GM23338 (cell line): ENCODE measurements around the gene TMEM256. TPM values are rescaled to one million over a fixed set of nuclear protein-coding genes. Genes with fewer than 3 reads are reported as not detected.

Source experiments
- ATAC-seq: fragments of 200-7000 bp; cut with Tn5 transposase; 3 replicates; pipeline ENCODE4 v1.9.1; 2020
- DNase-seq: peaks from one replicate; pipeline ENCODE4 v3.0.0-alpha.2; 2015; ENCODE audit warnings: low spot score
- H2AFZ ChIP-seq: fragments of 200-600 bp; sonication (generic); 2 replicates; pipeline ENCODE4 v1.8.0; 2016; ENCODE audit warnings: antibody characterized with exemption, mild to moderate bottlenecking, moderate library complexity
- H3F3A ChIP-seq: fragments of 200-600 bp; sonication (generic); replicated peaks from 2 replicates; pipeline ENCODE4 v1.8.0; 2017; ENCODE audit warnings: antibody characterized with exemption, mixed run types, low read depth
- H3K27ac ChIP-seq: fragments of 200-600 bp; sonication (generic); 2 replicates; pipeline ENCODE4 v1.6.1; 2016; ENCODE audit warnings: low read depth
- H3K27me3 ChIP-seq: fragments of 200-600 bp; sonication (generic); 2 replicates; pipeline ENCODE4 v1.8.0; 2016; ENCODE audit warnings: mild to moderate bottlenecking, mixed run types, moderate library complexity; ENCODE audit not compliant: insufficient read depth
- H3K36me3 ChIP-seq: fragments of 200-600 bp; sonication (generic); 2 replicates; pipeline ENCODE4 v1.8.0; 2016; ENCODE audit warnings: mild to moderate bottlenecking; ENCODE audit not compliant: insufficient read depth
- H3K4me1 ChIP-seq: fragments of 200-600 bp; sonication (generic); 2 replicates; pipeline ENCODE4 v1.8.0; 2016; ENCODE audit warnings: mild to moderate bottlenecking, moderate library complexity; ENCODE audit not compliant: insufficient read depth
- H3K4me2 ChIP-seq: fragments of 200-600 bp; sonication (generic); 2 replicates; pipeline ENCODE4 v1.7.1; 2017; ENCODE audit warnings: mixed run types
- H3K4me3 ChIP-seq: fragments of 200-600 bp; sonication (generic); 2 replicates; pipeline ENCODE4 v1.6.1; 2016; ENCODE audit warnings: mixed run types
- H3K79me2 ChIP-seq: fragments of 200-600 bp; sonication (generic); replicated peaks from 2 replicates; pipeline ENCODE4 v1.8.0; 2017; ENCODE audit warnings: mild to moderate bottlenecking; ENCODE audit not compliant: insufficient read depth
- H3K9me2 ChIP-seq: fragments of 200-600 bp; sonication (generic); 2 replicates; pipeline ENCODE4 v1.8.0; 2017; ENCODE audit not compliant: insufficient read depth
- H4K20me1 ChIP-seq: fragments of 200-600 bp; sonication (generic); replicated peaks from 2 replicates; pipeline ENCODE4 v1.8.0; 2017; ENCODE audit warnings: mild to moderate bottlenecking; ENCODE audit not compliant: insufficient read depth
- H3K27ac Mint-ChIP-seq: 2 replicates; pipeline ENCODE4 v1.8.0; 2020; ENCODE audit warnings: inconsistent platforms, mild to moderate bottlenecking, moderate library complexity, mixed read lengths
- H3K27me3 Mint-ChIP-seq: 3 replicates; pipeline ENCODE4 v1.8.0; 2022; ENCODE audit warnings: low read depth, mild to moderate bottlenecking, moderate library complexity, mixed read lengths, inconsistent platforms; ENCODE audit not compliant: insufficient read depth, poor library complexity
- H3K36me3 Mint-ChIP-seq: 3 replicates; pipeline ENCODE4 v1.8.0; 2021; ENCODE audit warnings: low read depth, mild to moderate bottlenecking, inconsistent platforms, moderate library complexity, mixed read lengths
- H3K4me1 Mint-ChIP-seq: 3 replicates; pipeline ENCODE4 v1.8.0; 2020; ENCODE audit warnings: mild to moderate bottlenecking, inconsistent platforms, mixed read lengths
- H3K4me3 Mint-ChIP-seq: 3 replicates; pipeline ENCODE4 v1.8.0; 2021; ENCODE audit warnings: moderate library complexity, mild to moderate bottlenecking, inconsistent platforms, mixed read lengths
- H3K9me3 Mint-ChIP-seq: 3 replicates; pipeline ENCODE4 v1.8.0; 2020; ENCODE audit warnings: moderate library complexity, mild to moderate bottlenecking, inconsistent platforms, mixed read lengths
- CREB1 ChIP-seq: fragments of 250-450 bp; sonication (Bioruptor Pico); IDR thresholded peaks from 2 replicates; pipeline ENCODE4 v1.5.0; 2020; ENCODE audit warnings: low read depth, mild to moderate bottlenecking, moderate library complexity
- EZH2phosphoT487 ChIP-seq: fragments of 200-600 bp; sonication (generic); IDR thresholded peaks from one replicate; pipeline ENCODE4 v1.8.1; 2018; ENCODE audit warnings: antibody characterized with exemption; ENCODE audit not compliant: unreplicated experiment
- JUNB ChIP-seq: IDR thresholded peaks from one replicate; pipeline ENCODE4 v1.6.1; 2016; ENCODE audit warnings: antibody characterized with exemption; ENCODE audit not compliant: unreplicated experiment
- NANOG ChIP-seq: IDR thresholded peaks from 2 replicates; pipeline ENCODE4 v1.6.1; 2016; ENCODE audit warnings: antibody characterized with exemption, borderline replicate concordance
- POLR2AphosphoS5 ChIP-seq: IDR thresholded peaks from 2 replicates; pipeline ENCODE4 v1.6.1; 2016; ENCODE audit warnings: antibody characterized with exemption, low read depth
- STAT1 ChIP-seq: IDR thresholded peaks from one replicate; pipeline ENCODE4 v1.6.1; 2016; ENCODE audit warnings: antibody characterized with exemption; ENCODE audit not compliant: unreplicated experiment
- ZNF114 ChIP-seq: fragments of 250-450 bp; sonication (Bioruptor Pico); IDR thresholded peaks from 2 replicates; pipeline ENCODE4 v1.5.0; 2020; ENCODE audit warnings: mild to moderate bottlenecking, moderate library complexity
- ZNF331 ChIP-seq: fragments of 250-450 bp; sonication (Bioruptor Pico); IDR thresholded peaks from 2 replicates; pipeline ENCODE4 v1.5.0; 2020; ENCODE audit warnings: low read depth, mild to moderate bottlenecking, moderate library complexity
- polyA plus RNA-seq: library from polyadenylated mRNA; unstranded; fragments of >200 nt; fragmentation: Nextera tagmentation; extraction: Ambion mirVana; gene quantifications from 2 replicates; pipeline ENCODE4 v1.2.1, GENCODE V29; 2016
- total RNA-seq: library from RNA; depleted of rRNA; stranded (reverse); fragments of >200 nt; shearing (Covaris generic); gene quantifications from 2 replicates; pipeline ENCODE4 v1.2.3, GENCODE V29; 2014
- TF ChIP-seq, protein P1 (sequence below): IDR thresholded peaks from one replicate; pipeline ENCODE4 v1.6.1; 2018; ENCODE audit warnings: antibody characterized with exemption; ENCODE audit not compliant: unreplicated experiment
- TF ChIP-seq, protein P2 (sequence below), 2 experiments: fragments of 200-600 bp in 1 of 2; sonication (generic) in 1 of 2; conservative IDR thresholded peaks; 2 replicates each; pipeline versions ENCODE4 v1.5.1 to v1.6.1; 2016 to 2017; ENCODE audit warnings: antibody characterized with exemption in 2 of 2, low read depth in 2 of 2, mild to moderate bottlenecking in 2 of 2, moderate library complexity in 1 of 2
- TF ChIP-seq, protein P3 (sequence below): fragments of 250-450 bp; sonication (Bioruptor Pico); IDR thresholded peaks from 2 replicates; pipeline ENCODE4 v1.5.0; 2020; ENCODE audit warnings: mild to moderate bottlenecking, moderate library complexity
- TF ChIP-seq, protein P4 (sequence below): IDR thresholded peaks from 2 replicates; pipeline ENCODE4 v1.6.1; 2016; ENCODE audit warnings: antibody characterized with exemption

The TMEM256 gene
- total and polyA plus RNA-seq, 2 experiments from 2014 or later: 127 to 197 TPM

DNA sequence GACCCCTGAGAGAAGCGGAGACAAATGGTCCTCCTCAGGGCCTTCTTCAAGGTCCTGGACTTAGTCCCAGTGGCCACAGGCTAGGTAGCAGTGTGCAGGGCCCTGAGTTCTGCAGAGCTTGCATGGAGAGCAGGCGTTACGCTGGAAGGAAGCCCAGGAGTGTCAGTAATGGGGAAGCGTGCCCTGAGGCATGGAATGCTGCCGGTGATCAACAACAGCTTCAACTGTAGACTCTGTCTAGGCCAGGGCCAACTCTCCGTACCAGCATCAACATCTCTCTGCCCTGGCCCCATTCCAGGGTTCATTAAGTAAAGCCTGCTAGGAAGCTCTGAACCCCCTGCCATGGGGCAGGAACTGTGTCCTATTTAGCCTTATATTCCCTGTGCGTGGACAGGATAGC, 23.6 kb downstream of the TMEM256 start (continued):
- TF ChIP-seq, protein P1, sequence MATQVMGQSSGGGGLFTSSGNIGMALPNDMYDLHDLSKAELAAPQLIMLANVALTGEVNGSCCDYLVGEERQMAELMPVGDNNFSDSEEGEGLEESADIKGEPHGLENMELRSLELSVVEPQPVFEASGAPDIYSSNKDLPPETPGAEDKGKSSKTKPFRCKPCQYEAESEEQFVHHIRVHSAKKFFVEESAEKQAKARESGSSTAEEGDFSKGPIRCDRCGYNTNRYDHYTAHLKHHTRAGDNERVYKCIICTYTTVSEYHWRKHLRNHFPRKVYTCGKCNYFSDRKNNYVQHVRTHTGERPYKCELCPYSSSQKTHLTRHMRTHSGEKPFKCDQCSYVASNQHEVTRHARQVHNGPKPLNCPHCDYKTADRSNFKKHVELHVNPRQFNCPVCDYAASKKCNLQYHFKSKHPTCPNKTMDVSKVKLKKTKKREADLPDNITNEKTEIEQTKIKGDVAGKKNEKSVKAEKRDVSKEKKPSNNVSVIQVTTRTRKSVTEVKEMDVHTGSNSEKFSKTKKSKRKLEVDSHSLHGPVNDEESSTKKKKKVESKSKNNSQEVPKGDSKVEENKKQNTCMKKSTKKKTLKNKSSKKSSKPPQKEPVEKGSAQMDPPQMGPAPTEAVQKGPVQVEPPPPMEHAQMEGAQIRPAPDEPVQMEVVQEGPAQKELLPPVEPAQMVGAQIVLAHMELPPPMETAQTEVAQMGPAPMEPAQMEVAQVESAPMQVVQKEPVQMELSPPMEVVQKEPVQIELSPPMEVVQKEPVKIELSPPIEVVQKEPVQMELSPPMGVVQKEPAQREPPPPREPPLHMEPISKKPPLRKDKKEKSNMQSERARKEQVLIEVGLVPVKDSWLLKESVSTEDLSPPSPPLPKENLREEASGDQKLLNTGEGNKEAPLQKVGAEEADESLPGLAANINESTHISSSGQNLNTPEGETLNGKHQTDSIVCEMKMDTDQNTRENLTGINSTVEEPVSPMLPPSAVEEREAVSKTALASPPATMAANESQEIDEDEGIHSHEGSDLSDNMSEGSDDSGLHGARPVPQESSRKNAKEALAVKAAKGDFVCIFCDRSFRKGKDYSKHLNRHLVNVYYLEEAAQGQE: no peak
- TF ChIP-seq, protein P2, sequence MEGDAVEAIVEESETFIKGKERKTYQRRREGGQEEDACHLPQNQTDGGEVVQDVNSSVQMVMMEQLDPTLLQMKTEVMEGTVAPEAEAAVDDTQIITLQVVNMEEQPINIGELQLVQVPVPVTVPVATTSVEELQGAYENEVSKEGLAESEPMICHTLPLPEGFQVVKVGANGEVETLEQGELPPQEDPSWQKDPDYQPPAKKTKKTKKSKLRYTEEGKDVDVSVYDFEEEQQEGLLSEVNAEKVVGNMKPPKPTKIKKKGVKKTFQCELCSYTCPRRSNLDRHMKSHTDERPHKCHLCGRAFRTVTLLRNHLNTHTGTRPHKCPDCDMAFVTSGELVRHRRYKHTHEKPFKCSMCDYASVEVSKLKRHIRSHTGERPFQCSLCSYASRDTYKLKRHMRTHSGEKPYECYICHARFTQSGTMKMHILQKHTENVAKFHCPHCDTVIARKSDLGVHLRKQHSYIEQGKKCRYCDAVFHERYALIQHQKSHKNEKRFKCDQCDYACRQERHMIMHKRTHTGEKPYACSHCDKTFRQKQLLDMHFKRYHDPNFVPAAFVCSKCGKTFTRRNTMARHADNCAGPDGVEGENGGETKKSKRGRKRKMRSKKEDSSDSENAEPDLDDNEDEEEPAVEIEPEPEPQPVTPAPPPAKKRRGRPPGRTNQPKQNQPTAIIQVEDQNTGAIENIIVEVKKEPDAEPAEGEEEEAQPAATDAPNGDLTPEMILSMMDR (conservative IDR thresholded peaks at IDR 0.05; ENCODE audit: low read depth in 2 of 2): no peak

DNA sequence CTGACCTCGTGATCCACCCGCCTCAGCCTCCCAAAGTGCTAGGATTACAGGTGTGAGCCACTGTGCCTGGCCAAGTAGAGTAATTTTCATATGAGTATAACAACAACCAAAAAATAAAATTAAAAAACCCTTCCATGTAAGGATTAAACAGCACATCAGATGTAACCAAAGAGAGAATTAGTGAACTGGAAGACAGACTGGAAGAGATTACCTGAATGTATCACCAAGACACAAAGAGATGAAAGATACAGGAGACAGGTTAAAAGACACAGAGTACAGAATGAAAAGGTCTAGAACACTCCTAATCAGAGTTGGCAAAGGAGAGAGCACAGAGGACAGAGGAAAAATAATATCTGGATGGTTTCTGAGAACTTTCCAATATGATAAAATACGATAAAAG, 24.8 kb downstream of the TMEM256 start:
- Mint-ChIP-seq H3K4me3 (no peak overlapping the region; the same call in 2 of the 3 replicates), H3K27me3 (peaks cover 35% of the 10 kb centered on the region), H3K27ac (no peak overlapping the region), H3K4me1 (peaks cover 17% of the 10 kb centered on the region), H3K36me3 (peaks cover 5% of the 10 kb centered on the region; the same call in 2 of the 3 replicates), H3K9me3 (peaks cover 13% of the 10 kb centered on the region)
- H3K27me3 ChIP-seq: peaks cover 42% of the 10 kb centered on the region
- peaks cover 20% of the 10 kb centered on the region; the same call in 1 of the 2 replicates for H3F3A ChIP-seq
- H3K36me3 ChIP-seq: no peaks in the 10 kb centered on the region; the same call in 1 of the 2 replicates
- no peaks in the 10 kb centered on the region for H4K20me1 ChIP-seq
- no peak for DNase-seq
- no peak for ATAC-seq
- no peaks in the 10 kb centered on the region for H3K79me2 ChIP-seq
- no peak overlapping the region for H2AFZ ChIP-seq
- no peak overlapping the region for H3K4me3 ChIP-seq
- H3K4me1 ChIP-seq: peaks cover 12% of the 10 kb centered on the region; the same call in 1 of the 2 replicates
- no peaks in the 10 kb centered on the region for H3K9me2 ChIP-seq
- TF ChIP-seq ZNF114 (CRISPR knock-in tag): no peak
- TF ChIP-seq CREB1: no peak
- no peak for TF ChIP-seq STAT1
- TF ChIP-seq ZNF331 (CRISPR knock-in tag): no peak
- no peak for TF ChIP-seq EZH2phosphoT487
- TF ChIP-seq, protein P3, sequence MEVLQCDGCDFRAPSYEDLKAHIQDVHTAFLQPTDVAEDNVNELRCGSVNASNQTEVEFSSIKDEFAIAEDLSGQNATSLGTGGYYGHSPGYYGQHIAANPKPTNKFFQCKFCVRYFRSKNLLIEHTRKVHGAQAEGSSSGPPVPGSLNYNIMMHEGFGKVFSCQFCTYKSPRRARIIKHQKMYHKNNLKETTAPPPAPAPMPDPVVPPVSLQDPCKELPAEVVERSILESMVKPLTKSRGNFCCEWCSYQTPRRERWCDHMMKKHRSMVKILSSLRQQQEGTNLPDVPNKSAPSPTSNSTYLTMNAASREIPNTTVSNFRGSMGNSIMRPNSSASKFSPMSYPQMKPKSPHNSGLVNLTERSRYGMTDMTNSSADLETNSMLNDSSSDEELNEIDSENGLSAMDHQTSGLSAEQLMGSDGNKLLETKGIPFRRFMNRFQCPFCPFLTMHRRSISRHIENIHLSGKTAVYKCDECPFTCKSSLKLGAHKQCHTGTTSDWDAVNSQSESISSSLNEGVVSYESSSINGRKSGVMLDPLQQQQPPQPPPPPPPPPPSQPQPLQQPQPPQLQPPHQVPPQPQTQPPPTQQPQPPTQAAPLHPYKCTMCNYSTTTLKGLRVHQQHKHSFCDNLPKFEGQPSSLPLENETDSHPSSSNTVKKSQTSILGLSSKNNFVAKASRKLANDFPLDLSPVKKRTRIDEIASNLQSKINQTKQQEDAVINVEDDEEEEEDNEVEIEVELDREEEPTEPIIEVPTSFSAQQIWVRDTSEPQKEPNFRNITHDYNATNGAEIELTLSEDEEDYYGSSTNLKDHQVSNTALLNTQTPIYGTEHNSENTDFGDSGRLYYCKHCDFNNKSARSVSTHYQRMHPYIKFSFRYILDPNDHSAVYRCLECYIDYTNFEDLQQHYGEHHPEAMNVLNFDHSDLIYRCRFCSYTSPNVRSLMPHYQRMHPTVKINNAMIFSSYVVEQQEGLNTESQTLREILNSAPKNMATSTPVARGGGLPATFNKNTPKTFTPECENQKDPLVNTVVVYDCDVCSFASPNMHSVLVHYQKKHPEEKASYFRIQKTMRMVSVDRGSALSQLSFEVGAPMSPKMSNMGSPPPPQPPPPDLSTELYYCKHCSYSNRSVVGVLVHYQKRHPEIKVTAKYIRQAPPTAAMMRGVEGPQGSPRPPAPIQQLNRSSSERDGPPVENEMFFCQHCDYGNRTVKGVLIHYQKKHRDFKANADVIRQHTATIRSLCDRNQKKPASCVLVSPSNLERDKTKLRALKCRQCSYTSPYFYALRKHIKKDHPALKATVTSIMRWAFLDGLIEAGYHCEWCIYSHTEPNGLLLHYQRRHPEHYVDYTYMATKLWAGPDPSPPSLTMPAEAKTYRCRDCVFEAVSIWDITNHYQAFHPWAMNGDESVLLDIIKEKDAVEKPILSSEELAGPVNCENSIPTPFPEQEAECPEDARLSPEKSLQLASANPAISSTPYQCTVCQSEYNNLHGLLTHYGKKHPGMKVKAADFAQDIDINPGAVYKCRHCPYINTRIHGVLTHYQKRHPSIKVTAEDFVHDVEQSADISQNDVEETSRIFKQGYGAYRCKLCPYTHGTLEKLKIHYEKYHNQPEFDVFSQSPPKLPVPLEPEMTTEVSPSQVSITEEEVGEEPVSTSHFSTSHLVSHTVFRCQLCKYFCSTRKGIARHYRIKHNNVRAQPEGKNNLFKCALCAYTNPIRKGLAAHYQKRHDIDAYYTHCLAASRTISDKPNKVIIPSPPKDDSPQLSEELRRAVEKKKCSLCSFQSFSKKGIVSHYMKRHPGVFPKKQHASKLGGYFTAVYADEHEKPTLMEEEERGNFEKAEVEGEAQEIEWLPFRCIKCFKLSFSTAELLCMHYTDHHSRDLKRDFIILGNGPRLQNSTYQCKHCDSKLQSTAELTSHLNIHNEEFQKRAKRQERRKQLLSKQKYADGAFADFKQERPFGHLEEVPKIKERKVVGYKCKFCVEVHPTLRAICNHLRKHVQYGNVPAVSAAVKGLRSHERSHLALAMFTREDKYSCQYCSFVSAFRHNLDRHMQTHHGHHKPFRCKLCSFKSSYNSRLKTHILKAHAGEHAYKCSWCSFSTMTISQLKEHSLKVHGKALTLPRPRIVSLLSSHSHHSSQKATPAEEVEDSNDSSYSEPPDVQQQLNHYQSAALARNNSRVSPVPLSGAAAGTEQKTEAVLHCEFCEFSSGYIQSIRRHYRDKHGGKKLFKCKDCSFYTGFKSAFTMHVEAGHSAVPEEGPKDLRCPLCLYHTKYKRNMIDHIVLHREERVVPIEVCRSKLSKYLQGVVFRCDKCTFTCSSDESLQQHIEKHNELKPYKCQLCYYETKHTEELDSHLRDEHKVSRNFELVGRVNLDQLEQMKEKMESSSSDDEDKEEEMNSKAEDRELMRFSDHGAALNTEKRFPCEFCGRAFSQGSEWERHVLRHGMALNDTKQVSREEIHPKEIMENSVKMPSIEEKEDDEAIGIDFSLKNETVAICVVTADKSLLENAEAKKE: no peak
- no peak for TF ChIP-seq JUNB
- TF ChIP-seq, protein P4, sequence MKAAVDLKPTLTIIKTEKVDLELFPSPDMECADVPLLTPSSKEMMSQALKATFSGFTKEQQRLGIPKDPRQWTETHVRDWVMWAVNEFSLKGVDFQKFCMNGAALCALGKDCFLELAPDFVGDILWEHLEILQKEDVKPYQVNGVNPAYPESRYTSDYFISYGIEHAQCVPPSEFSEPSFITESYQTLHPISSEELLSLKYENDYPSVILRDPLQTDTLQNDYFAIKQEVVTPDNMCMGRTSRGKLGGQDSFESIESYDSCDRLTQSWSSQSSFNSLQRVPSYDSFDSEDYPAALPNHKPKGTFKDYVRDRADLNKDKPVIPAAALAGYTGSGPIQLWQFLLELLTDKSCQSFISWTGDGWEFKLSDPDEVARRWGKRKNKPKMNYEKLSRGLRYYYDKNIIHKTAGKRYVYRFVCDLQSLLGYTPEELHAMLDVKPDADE: no peak
- no peak for TF ChIP-seq POLR2AphosphoS5
- TF ChIP-seq NANOG: no peak
- H3K27ac ChIP-seq: no peak overlapping the region
- H3K4me2 ChIP-seq: no peak overlapping the region
